DOHH2 (cell line): ENCODE results near the gene SRGAP2C.
"Not testable (repeated sequence)": the region's sequence is repeated elsewhere in the genome, so short reads cannot be mapped to it uniquely, and the experiment has no call there.

Source experiments
- EZH2phosphoT487 ChIP-seq: fragments of 200-600 bp; sonication (generic); IDR thresholded peaks from 2 replicates; pipeline ENCODE4 v1.6.1; 2017; ENCODE audit warnings: borderline replicate concordance, mild to moderate bottlenecking, antibody characterized with exemption, low read length, moderate library complexity, mixed read lengths
- TF ChIP-seq, protein P1 (sequence below): fragments of 200-600 bp; sonication (generic); IDR thresholded peaks from one replicate; pipeline ENCODE4 v1.5.1; 2014; ENCODE audit warnings: antibody characterized with exemption, mild to moderate bottlenecking, low read depth, low read length; ENCODE audit not compliant: poor library complexity, severe bottlenecking

DNA sequence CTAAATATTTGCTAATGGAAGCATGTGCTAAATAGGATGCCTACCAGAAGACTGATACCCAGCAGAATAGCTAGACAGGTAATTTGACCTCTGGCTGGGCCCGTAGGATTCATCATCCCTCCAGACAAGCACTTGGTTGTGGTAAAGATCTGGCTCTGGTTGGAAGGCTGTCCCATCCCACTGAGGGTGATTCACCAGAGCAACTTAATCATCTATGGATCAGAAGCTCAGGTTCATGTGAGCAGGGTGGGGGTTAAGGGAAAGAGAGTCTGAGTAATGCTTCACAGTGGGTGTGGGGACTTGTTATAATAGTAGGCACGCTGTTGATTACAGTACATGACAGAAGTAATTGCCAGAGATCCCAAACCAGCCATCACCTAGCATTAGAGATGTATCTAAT, 27.2 kb upstream of the SRGAP2C start:
- TF ChIP-seq, protein P1, sequence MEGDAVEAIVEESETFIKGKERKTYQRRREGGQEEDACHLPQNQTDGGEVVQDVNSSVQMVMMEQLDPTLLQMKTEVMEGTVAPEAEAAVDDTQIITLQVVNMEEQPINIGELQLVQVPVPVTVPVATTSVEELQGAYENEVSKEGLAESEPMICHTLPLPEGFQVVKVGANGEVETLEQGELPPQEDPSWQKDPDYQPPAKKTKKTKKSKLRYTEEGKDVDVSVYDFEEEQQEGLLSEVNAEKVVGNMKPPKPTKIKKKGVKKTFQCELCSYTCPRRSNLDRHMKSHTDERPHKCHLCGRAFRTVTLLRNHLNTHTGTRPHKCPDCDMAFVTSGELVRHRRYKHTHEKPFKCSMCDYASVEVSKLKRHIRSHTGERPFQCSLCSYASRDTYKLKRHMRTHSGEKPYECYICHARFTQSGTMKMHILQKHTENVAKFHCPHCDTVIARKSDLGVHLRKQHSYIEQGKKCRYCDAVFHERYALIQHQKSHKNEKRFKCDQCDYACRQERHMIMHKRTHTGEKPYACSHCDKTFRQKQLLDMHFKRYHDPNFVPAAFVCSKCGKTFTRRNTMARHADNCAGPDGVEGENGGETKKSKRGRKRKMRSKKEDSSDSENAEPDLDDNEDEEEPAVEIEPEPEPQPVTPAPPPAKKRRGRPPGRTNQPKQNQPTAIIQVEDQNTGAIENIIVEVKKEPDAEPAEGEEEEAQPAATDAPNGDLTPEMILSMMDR, result not testable (repeated sequence)
- not testable (repeated sequence) for TF ChIP-seq EZH2phosphoT487
